BLaER1 treated with 17β-estradiol and CSF1 and Interleukin-3, amounts not matched to agents 10 nM and 100 nM (cell line): Measurements from ENCODE around the gene EID3.
"Not testable (repeated sequence)": the region's sequence is repeated elsewhere in the genome, so short reads cannot be mapped to it uniquely, and the experiment has no call there.

ENCODE experiments used
- H3K27ac ChIP-seq, 11 experiments: shearing (Covaris generic); formaldehyde crosslinking; 2 replicates each; pipeline ENCODE4 v1.8.1; 2022
- H3K27me3 ChIP-seq, 11 experiments: shearing (Covaris generic); formaldehyde crosslinking; 2 replicates each; pipeline ENCODE4 v1.8.1; 2022
- H3K36me3 ChIP-seq, 11 experiments: shearing (Covaris generic); formaldehyde crosslinking; 2 replicates each; pipeline ENCODE4 v1.8.1; 2022
- H3K4me1 ChIP-seq, 10 experiments: shearing (Covaris generic); formaldehyde crosslinking; 2 replicates each; pipeline ENCODE4 v1.8.1; 2022
- H3K4me2 ChIP-seq, 11 experiments: shearing (Covaris generic); formaldehyde crosslinking; 2 replicates each; pipeline ENCODE4 v1.8.1; 2022
- H3K4me3 ChIP-seq, 10 experiments: shearing (Covaris generic); formaldehyde crosslinking; 2 replicates each; pipeline ENCODE4 v1.8.1; 2022
- H3K9ac ChIP-seq, 11 experiments: shearing (Covaris generic); formaldehyde crosslinking; 2 replicates each; pipeline ENCODE4 v1.8.1; 2022
- H3K9me3 ChIP-seq, 11 experiments: shearing (Covaris generic); formaldehyde crosslinking; replicated peaks in 1 of 11; 2 replicates each; pipeline ENCODE4 v1.8.1; 2022
- H4K20me1 ChIP-seq, 11 experiments: shearing (Covaris generic); formaldehyde crosslinking; 2 replicates each; pipeline ENCODE4 v1.8.1; 2022
- Cebpa-rat ChIP-seq, 11 experiments: shearing (Covaris generic); IDR thresholded peaks; 2 replicates each; pipeline ENCODE4 v1.8.1; 2022

Gene EID3

GRCh38 chr12:104320627-104321024, 17.1 kb downstream of the EID3 start:
- H3K36me3 ChIP-seq, result peaks cover 89 to 92% (median 91%) of the 10 kb centered on the region in 11 experiments
- peaks cover 0 to 3% (median 0%) of the 10 kb centered on the region in 11 experiments; a peak in 2 of 22 replicates for H3K9me3 ChIP-seq
- no peaks in the 10 kb centered on the region for H3K4me1 ChIP-seq
- peaks cover 0 to 74% (median 24%) of the 10 kb centered on the region in 11 experiments; a peak in 15 of 22 replicates for H4K20me1 ChIP-seq
- no peak for TF ChIP-seq Cebpa-rat (IDR thresholded peaks at IDR 0.05)
- no peaks in the 10 kb centered on the region for H3K27me3 ChIP-seq
- no peak overlapping the region for H3K4me2 ChIP-seq
- H3K9ac ChIP-seq, result no peak overlapping the region
- no peak overlapping the region for H3K27ac ChIP-seq
- no peak overlapping the region for H3K4me3 ChIP-seq

GRCh38 chr12:104321949-104322348, 18.4 kb downstream of the EID3 start:
- Histone ChIP-seq H3K9ac (no peak overlapping the region), H3K27me3 (no peaks in the 10 kb centered on the region), H3K4me1 (no peaks in the 10 kb centered on the region), H3K9me3 (peaks cover 0 to 3% (median 0%) of the 10 kb centered on the region in 11 experiments; a peak in 2 of 22 replicates), H3K36me3 (peaks cover 88 to 92% (median 91%) of the 10 kb centered on the region in 11 experiments), H4K20me1 (peaks cover 0 to 61% (median 19%) of the 10 kb centered on the region in 11 experiments; a peak in 15 of 22 replicates), H3K4me3 (no peak overlapping the region), H3K4me2 (no peak overlapping the region), H3K27ac (no peak overlapping the region)
- no peak for TF ChIP-seq Cebpa-rat (IDR thresholded peaks at IDR 0.05)

GRCh38 chr12:104322533-104322932, 19.0 kb downstream of the EID3 start:
- Histone ChIP-seq H4K20me1 (peaks cover 0 to 60% (median 14%) of the 10 kb centered on the region in 11 experiments; a peak in 14 of 22 replicates), H3K36me3 (peaks cover 88 to 92% (median 91%) of the 10 kb centered on the region in 11 experiments)
- H3K9ac ChIP-seq, H3K4me2 ChIP-seq, H3K4me1 ChIP-seq, H3K27me3 ChIP-seq, H3K9me3 ChIP-seq, H3K4me3 ChIP-seq, H3K27ac ChIP-seq: not testable (repeated sequence)

- Histone ChIP-seq H4K20me1 (peaks cover 0 to 59% (median 9%) of the 10 kb centered on the region in 11 experiments; a peak in 10 of 22 replicates), H3K36me3 (peaks cover 88 to 92% (median 91%) of the 10 kb centered on the region in 11 experiments), H3K9ac (no peak overlapping the region), H3K4me2 (no peak overlapping the region), H3K27ac (no peak overlapping the region), H3K4me1 (no peaks in the 10 kb centered on the region), H3K27me3 (no peaks in the 10 kb centered on the region), H3K9me3 (peaks cover 0 to 3% (median 0%) of the 10 kb centered on the region in 11 experiments; a peak in 2 of 22 replicates), H3K4me3 (no peak overlapping the region)
- TF ChIP-seq Cebpa-rat (IDR thresholded peaks at IDR 0.05), result no peak
Observed at GRCh38 chr12:104323899-104324298, 20.4 kb downstream of the EID3 start.

DNA sequence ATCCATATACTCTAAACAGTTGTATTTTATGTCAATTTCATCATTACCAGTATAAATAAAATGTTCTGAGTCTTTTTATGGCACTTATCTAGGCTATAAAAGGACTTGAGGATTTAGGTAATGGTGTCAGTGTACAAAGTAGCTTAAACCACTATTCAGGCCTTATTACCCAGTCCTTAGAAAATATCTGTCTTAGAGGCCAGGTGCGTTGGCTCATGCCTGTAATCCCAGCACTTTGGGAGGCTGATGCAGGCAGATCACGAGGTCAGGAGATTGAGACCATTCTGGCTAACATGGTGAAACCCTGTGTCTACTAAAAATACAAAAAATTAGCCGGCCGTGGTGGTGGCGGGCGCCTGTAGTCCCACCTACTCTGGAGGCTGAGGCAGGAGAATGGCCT, 24.7 kb downstream of the EID3 start:
- peaks cover 0 to 48% (median 17%) of the 10 kb centered on the region in 11 experiments; a peak in 10 of 22 replicates for H4K20me1 ChIP-seq
- not testable (repeated sequence) for H3K9ac ChIP-seq, H3K4me1 ChIP-seq, H3K4me2 ChIP-seq, H3K9me3 ChIP-seq, H3K4me3 ChIP-seq, H3K27ac ChIP-seq, H3K27me3 ChIP-seq
- peaks cover 71 to 97% (median 90%) of the 10 kb centered on the region in 11 experiments for H3K36me3 ChIP-seq

- Histone ChIP-seq H3K27ac (no peak overlapping the region), H4K20me1 (peaks cover 0 to 53% (median 17%) of the 10 kb centered on the region in 11 experiments; a peak in 10 of 22 replicates), H3K36me3 (peaks cover 74 to 100% (median 93%) of the 10 kb centered on the region in 11 experiments)
Observed at GRCh38 chr12:104328790-104329189, 25.3 kb downstream of the EID3 start.

GRCh38 chr12:104329707-104330532, 26.4 kb downstream of the EID3 start:
- Histone ChIP-seq H3K4me3 (no peak overlapping the region), H3K36me3 (peaks cover 74 to 100% (median 93%) of the 10 kb centered on the region in 11 experiments), H3K27ac (no peak overlapping the region), H3K4me1 (no peaks in the 10 kb centered on the region), H3K4me2 (no peak overlapping the region), H3K9ac (no peak overlapping the region), H3K9me3 (no peaks in the 10 kb centered on the region), H3K27me3 (no peaks in the 10 kb centered on the region), H4K20me1 (peaks cover 0 to 57% (median 17%) of the 10 kb centered on the region in 11 experiments; a peak in 10 of 22 replicates)
- TF ChIP-seq Cebpa-rat (IDR thresholded peaks at IDR 0.05), result no peak

More at GRCh38 chr12:104328790-104329189, 25.3 kb downstream of the EID3 start:
- Histone ChIP-seq H3K9ac (no peak overlapping the region), H3K4me1 (no peaks in the 10 kb centered on the region), H3K4me2 (no peak overlapping the region), H3K9me3 (no peaks in the 10 kb centered on the region), H3K27me3 (no peaks in the 10 kb centered on the region), H3K4me3 (no peak overlapping the region)
- no peak for TF ChIP-seq Cebpa-rat (IDR thresholded peaks at IDR 0.05)

- Histone ChIP-seq H3K9ac (no peak overlapping the region), H3K9me3 (no peaks in the 10 kb centered on the region), H3K36me3 (peaks cover 74 to 100% (median 93%) of the 10 kb centered on the region in 11 experiments), H3K27ac (no peak overlapping the region), H4K20me1 (peaks cover 0 to 70% (median 17%) of the 10 kb centered on the region in 11 experiments; a peak in 10 of 22 replicates), H3K4me3 (no peak overlapping the region), H3K27me3 (no peaks in the 10 kb centered on the region), H3K4me2 (no peak overlapping the region), H3K4me1 (no peaks in the 10 kb centered on the region)
- TF ChIP-seq Cebpa-rat (IDR thresholded peaks at IDR 0.05), result no peak
Observed at GRCh38 chr12:104331376-104331775, 27.8 kb downstream of the EID3 start.

DNA sequence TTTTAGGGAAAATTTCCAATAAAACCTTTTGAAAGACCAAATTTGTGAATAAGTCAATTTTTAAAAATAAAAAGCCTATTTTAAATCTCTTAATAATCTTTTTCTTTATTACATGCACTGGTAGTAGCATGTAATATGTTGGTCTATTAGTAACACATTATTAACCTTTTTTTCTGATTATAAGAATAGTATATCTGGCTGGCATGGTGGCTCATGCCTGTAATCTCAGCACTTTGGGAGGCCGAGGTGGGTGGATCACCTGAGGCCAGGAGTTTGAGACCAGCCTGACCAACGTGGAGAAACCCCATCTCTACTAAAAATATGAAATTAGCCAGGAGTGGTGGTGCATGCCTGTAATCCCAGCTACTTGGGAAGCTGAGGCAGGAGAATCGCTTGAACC, 28.7 kb downstream of the EID3 start:
- not testable (repeated sequence) for H3K9ac ChIP-seq, H3K9me3 ChIP-seq, H3K4me1 ChIP-seq, H3K4me3 ChIP-seq, H3K4me2 ChIP-seq, H3K27me3 ChIP-seq, H3K27ac ChIP-seq
- peaks cover 0 to 76% (median 17%) of the 10 kb centered on the region in 11 experiments; a peak in 10 of 22 replicates for H4K20me1 ChIP-seq
- peaks cover 74 to 100% (median 93%) of the 10 kb centered on the region in 11 experiments for H3K36me3 ChIP-seq
